Measurements from ENCODE around the gene PXN. TPM values are rescaled to one million over a fixed set of nuclear protein-coding genes. Genes with fewer than 3 reads are reported as not detected.

Gene PXN
- total and polyA plus RNA-seq, 7 donors: 64.7 to 166 (median 96.2) TPM

DNA sequence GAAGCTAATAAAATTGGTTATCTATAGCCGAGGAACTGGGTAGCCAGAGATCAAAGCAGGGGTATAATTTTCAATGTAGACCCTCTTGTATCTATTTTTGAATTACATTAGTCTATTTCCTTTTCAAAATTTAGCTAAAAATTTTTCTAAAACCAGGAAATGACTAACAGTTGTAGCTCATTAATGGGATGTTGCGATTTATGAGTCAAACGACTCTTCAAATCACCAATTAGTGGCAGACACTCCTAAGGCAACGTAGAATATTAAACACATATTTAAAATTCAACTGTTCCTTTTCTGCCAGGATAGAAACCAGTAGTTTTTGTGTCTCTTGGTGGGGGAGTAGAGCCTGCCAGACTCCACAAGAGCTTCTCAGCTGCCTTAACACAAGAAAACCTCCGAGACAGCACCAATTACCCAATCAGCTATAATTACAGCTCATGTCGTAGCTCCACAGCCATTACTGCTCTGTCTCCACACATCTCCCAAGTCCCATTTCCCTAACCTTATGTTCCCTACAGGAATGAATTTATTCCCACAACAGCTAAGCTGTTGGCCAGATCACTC is 97.9 kb downstream of the PXN start:
- Histone ChIP-seq H3K27ac (no peak overlapping the region), H3K4me1 (no peaks in the 10 kb centered on the region), H3K27me3 (ENCODE audit: insufficient read depth in 3 of 3, low read length in 2 of 3) (no peaks in the 10 kb centered on the region), H3K36me3 (ENCODE audit: insufficient read depth in 1 of 2, low read depth in 1 of 2) (peaks cover 19 to 93% of the 10 kb centered on the region in 2 donors), H3K9me3 (no peaks in the 10 kb centered on the region), H3K4me3 (no peak overlapping the region)
- TF ChIP-seq, protein P1, sequence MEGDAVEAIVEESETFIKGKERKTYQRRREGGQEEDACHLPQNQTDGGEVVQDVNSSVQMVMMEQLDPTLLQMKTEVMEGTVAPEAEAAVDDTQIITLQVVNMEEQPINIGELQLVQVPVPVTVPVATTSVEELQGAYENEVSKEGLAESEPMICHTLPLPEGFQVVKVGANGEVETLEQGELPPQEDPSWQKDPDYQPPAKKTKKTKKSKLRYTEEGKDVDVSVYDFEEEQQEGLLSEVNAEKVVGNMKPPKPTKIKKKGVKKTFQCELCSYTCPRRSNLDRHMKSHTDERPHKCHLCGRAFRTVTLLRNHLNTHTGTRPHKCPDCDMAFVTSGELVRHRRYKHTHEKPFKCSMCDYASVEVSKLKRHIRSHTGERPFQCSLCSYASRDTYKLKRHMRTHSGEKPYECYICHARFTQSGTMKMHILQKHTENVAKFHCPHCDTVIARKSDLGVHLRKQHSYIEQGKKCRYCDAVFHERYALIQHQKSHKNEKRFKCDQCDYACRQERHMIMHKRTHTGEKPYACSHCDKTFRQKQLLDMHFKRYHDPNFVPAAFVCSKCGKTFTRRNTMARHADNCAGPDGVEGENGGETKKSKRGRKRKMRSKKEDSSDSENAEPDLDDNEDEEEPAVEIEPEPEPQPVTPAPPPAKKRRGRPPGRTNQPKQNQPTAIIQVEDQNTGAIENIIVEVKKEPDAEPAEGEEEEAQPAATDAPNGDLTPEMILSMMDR (IDR thresholded peaks at IDR 0.05): no peak
- ATAC-seq (no peak), DNase-seq (no peak)
- intact Hi-C loops (cut with DNase I): no loop called here
- WGBS, 3 donors: 86 to 93% (median 88%) methylated on average over 6 of the region's 6 CpGs

DNA sequence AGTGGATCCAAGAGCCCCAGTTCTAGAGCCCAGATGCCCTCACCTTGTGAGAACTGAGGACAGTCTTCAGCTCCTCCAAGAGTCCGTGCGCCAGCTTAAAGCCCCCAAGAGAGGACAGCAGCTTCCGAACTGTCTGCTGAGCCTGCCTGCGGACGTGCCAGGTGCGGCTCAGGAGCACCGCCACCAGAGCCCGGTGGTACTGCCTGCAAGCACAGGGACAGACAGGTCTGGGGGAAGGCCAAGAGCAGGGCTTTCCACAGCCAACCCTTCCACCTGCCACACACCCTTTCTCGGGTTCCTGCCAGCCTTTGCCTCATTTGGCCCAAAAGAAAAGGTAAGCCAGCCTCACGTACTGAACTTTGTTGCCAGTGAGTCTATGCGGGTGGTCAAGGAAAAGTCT is 101.2 kb downstream of the PXN start:
- no peak for DNase-seq
- H3K27ac ChIP-seq: no peak overlapping the region

DNA sequence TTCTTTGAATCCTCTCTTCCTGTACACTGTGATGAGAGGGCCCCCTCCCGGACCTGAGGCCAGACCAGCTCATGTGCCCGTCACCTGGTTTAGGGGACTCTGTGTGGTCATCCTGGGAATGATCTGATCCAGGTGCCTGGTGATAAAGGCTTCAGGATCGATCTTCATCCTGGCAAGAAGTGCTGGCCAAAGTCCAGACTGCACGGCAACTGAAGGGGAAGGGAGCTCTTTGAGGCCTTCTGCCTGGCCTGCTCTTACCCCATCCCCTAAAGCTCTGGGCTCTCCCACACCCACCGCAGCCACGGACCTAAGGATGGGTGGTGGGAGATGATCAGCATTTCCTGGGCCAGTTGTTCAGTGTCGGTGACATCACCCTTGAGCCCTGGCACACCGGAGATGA is 102.8 kb downstream of the PXN start:
- TF ChIP-seq, protein P1 (IDR thresholded peaks at IDR 0.05): no peak
- Histone ChIP-seq H3K36me3 (ENCODE audit: insufficient read depth in 1 of 2, low read depth in 1 of 2) (peaks cover 7 to 93% of the 10 kb centered on the region in 2 donors), H3K4me1 (no peaks in the 10 kb centered on the region), H3K27me3 (ENCODE audit: insufficient read depth in 3 of 3, low read length in 2 of 3) (no peaks in the 10 kb centered on the region), H3K9me3 (no peaks in the 10 kb centered on the region), H3K27ac (no peak overlapping the region), H3K4me3 (no peak overlapping the region)
- intact Hi-C loops (cut with DNase I): no loop called here
- no peak for ATAC-seq
- DNase-seq: no peak
- whole genome bisulfite sequencing, 3 donors: 80 to 88% (median 86%) methylated on average over 8 of the region's 8 CpGs

More for the DNA sequence above, 101.2 kb downstream of the PXN start:
- Histone ChIP-seq H3K36me3 (ENCODE audit: insufficient read depth in 1 of 2, low read depth in 1 of 2) (peaks cover 16 to 93% of the 10 kb centered on the region in 2 donors), H3K4me1 (no peaks in the 10 kb centered on the region), H3K4me3 (no peak overlapping the region), H3K27me3 (ENCODE audit: insufficient read depth in 3 of 3, low read length in 2 of 3) (no peaks in the 10 kb centered on the region), H3K9me3 (no peaks in the 10 kb centered on the region)
- TF ChIP-seq, protein P1 (IDR thresholded peaks at IDR 0.05): no peak
- peak; percentile 51 to 69 (median 60) for ATAC-seq
- intact Hi-C loops (cut with DNase I): no loop called here
- 47 to 80% (median 59%) methylated on average over 11 of the region's 11 CpGs for WGBS, 3 donors

DNA sequence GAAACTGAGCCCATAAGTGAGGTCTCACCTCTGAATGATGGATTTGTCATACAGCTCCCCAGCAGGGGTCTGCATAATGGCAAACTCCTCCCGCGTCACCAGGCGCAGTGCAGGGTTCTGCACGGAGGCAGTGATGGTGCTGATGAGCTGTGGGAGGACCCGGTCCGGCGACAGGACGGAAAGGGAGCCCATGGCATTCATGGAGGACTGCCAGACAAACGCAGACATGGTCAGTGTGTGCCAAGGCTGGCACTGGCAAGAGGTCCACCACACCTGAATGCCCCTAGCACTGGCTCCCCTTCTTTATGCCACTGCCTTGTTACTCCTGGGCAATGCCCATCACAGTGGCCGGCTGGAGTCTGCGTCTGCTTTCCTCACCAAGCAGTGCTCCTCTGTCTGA is 103.7 kb downstream of the PXN start:
- no peak overlapping the region for H3K27ac ChIP-seq
- ATAC-seq: no peak
- TF ChIP-seq, protein P1 (IDR thresholded peaks at IDR 0.05): no peak
- no peaks in the 10 kb centered on the region for H3K27me3 ChIP-seq (ENCODE audit: insufficient read depth in 3 of 3, low read length in 2 of 3)
- peaks cover 12 to 93% of the 10 kb centered on the region in 2 donors for H3K36me3 ChIP-seq (ENCODE audit: insufficient read depth in 1 of 2, low read depth in 1 of 2)
- H3K4me1 ChIP-seq: no peaks in the 10 kb centered on the region
- no peak for DNase-seq
- no peaks in the 10 kb centered on the region for H3K9me3 ChIP-seq
- WGBS, 3 donors: 74 to 88% (median 77%) methylated on average over 11 of the region's 11 CpGs
- H3K4me3 ChIP-seq: no peak overlapping the region
- intact Hi-C loops (cut with DNase I): no loop called here

Other genes starting within 250 kb of the PXN start
- 10 to 100 TPM; 24.0 to 38.7 (median 35.6) TPM for gene RAB35, start 149.0 kb downstream of the PXN start, total RNA-seq
- gene RAB35, start 149.0 kb downstream of the PXN start, polyA plus RNA-seq: 10 to 100 TPM; 18.9 to 33.2 (median 31.1) TPM
- gene GCN1, start 71.0 kb downstream of the PXN start, total RNA-seq: 10 to 100 TPM; 63.1 to 80.9 (median 68.6) TPM
- gene GCN1, start 71.0 kb downstream of the PXN start, polyA plus RNA-seq: 10 to 100 TPM; 19.6 to 55.7 (median 43.2) TPM
- gene RPLP0, start 64.6 kb downstream of the PXN start, total RNA-seq: 1,000 to 10,000 TPM in 3 of 4 donors, 100 to 1,000 TPM in 1; 662 to 1,479 (median 1,333) TPM
- 1,000 to 10,000 TPM; 2,571 to 2,845 (median 2,673) TPM for gene RPLP0, start 64.6 kb downstream of the PXN start, polyA plus RNA-seq
- gene RNU4-2, start 26.2 kb upstream of the PXN start, total RNA-seq: over 10,000 TPM in 3 of 4 donors, 1,000 to 10,000 TPM in 1; 9,511 to 17,387 (median 16,401) TPM
- gene RNU4-2, start 26.2 kb upstream of the PXN start, polyA plus RNA-seq: not detected
- gene RNU4-1, start 27.5 kb upstream of the PXN start, total RNA-seq: 1,000 to 10,000 TPM; 1,144 to 3,144 (median 2,601) TPM
- gene RNU4-1, start 27.5 kb upstream of the PXN start, polyA plus RNA-seq: not detected
- gene SIRT4, start 36.6 kb upstream of the PXN start, total RNA-seq: 1 to 10 TPM; 2.3 to 7.7 (median 4.8) TPM
- 10 to 100 TPM in 1 of 3 donors, 1 to 10 TPM in 2; 3.4 to 10.7 (median 5.4) TPM for gene SIRT4, start 36.6 kb upstream of the PXN start, polyA plus RNA-seq
- gene PLA2G1B, start 62.0 kb upstream of the PXN start, total RNA-seq: 1 to 10 TPM in 1 of 4 donors, not detected in 3; 1.0 TPM
- gene PLA2G1B, start 62.0 kb upstream of the PXN start, polyA plus RNA-seq: under 1 TPM in 2 of 3 donors, not detected in 1; 0.39 to 0.81 TPM
- gene MSI1, start 103.4 kb upstream of the PXN start, total RNA-seq: under 1 TPM in 2 of 4 donors, not detected in 2; 0.06 to 0.20 TPM
- under 1 TPM in 2 of 3 donors, not detected in 1; 0.03 to 0.04 TPM for gene MSI1, start 103.4 kb upstream of the PXN start, polyA plus RNA-seq
- gene COX6A1, start 172.4 kb upstream of the PXN start, total RNA-seq: 10 to 100 TPM; 34.4 to 52.6 (median 38.5) TPM
- gene COX6A1, start 172.4 kb upstream of the PXN start, polyA plus RNA-seq: 100 to 1,000 TPM in 1 of 3 donors, 10 to 100 TPM in 2; 58.1 to 211 (median 96.6) TPM
- 10 to 100 TPM; 24.4 to 37.3 (median 31.0) TPM for gene TRIAP1, start 180.7 kb upstream of the PXN start, total RNA-seq
- 100 to 1,000 TPM in 1 of 3 donors, 10 to 100 TPM in 2; 42.8 to 111 (median 60.2) TPM for gene TRIAP1, start 180.7 kb upstream of the PXN start, polyA plus RNA-seq
- 10 to 100 TPM in 2 of 4 donors, 1 to 10 TPM in 2; 8.7 to 17.6 (median 10.1) TPM for gene GATC, start 180.7 kb upstream of the PXN start, total RNA-seq
- gene GATC, start 180.7 kb upstream of the PXN start, polyA plus RNA-seq: 10 to 100 TPM in 1 of 3 donors, 1 to 10 TPM in 2; 6.4 to 16.5 (median 8.5) TPM
- 10 to 100 TPM; 24.9 to 34.8 (median 33.0) TPM for gene SRSF9, start 204.0 kb upstream of the PXN start, total RNA-seq
- gene SRSF9, start 204.0 kb upstream of the PXN start, polyA plus RNA-seq: 10 to 100 TPM; 26.4 to 53.8 (median 36.1) TPM
- 100 to 1,000 TPM in 1 of 4 donors, 10 to 100 TPM in 3; 30.1 to 116 (median 68.2) TPM for gene DYNLL1, start 230.4 kb upstream of the PXN start, total RNA-seq
- 100 to 1,000 TPM in 2 of 3 donors, 10 to 100 TPM in 1; 62.0 to 155 (median 144) TPM for gene DYNLL1, start 230.4 kb upstream of the PXN start, polyA plus RNA-seq

All from psoas muscle (tissue), 8 donors.